HPDE6-E6E7 (cell line): ENCODE measurements around the gene TIAM2.
A peak's percentile ranks its signal among the peaks of the same experiment; 100 is the strongest.
"Not testable (repeated sequence)": the region's sequence is repeated elsewhere in the genome, so short reads cannot be mapped to it uniquely, and the experiment has no call there.

Experiments used
- DNase-seq: peaks from one replicate; pipeline ENCODE4 v3.0.0; 2011; ENCODE audit warnings: missing footprints; ENCODE audit errors: extremely low spot score

The TIAM2 gene

DNA sequence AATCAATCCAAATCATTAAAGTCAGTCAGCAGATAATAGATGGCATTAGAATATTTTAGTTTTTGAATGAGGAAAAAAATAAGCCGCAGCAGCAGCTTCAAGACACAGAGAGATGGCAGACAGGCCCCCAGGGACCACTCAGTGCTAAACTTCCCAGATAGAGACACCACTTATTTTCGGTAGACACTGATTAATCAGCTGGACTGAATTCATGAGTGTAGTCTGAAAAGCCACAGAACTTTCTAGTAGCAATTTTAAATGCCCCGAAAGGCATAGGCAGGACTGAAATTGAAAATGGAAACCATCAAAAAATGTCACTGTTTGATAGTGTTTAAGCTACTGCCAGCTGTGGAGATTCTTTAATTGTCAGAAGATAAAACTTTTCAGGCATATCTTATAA, 265.6 kb downstream of the TIAM2 start:
- DNase-seq, result no peak

DNA sequence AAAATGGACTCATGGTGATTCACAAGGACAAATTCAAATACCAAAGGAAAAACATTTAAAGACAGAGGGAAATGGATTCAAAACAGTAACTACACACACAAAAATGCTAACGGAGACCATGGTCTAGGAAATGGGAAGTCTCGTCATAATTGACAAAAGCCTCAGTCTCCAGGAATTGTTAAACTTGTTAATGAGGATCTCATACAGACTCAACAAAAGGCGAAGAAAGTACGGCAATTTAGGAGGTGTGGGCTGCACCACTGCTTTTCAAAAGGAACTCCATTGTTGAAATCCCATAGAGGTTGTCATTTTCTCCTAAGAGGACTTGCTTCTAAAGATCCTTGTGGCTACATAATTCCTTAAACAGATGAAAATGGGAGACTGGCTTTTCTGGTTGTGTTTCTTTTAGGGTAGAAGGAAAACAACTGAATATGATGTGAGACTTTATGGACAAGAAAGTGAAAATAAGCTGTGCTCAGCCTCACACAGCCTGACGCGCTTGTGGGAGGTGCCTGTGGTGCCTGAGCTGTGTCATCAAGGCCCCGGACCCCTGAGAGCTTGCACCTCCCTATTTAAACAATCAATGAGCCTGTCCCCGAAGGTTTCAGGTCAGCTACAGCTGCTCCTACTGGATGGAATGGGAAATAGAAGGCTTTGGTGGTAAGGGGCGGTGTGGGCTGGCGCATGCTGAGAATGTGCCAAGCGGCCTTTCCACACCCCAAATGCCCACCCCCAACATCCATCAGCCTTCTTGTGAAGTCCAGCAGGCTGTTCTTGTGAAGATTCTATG, 266.2 kb downstream of the TIAM2 start:
- DNase-seq, result no peak

DNA sequence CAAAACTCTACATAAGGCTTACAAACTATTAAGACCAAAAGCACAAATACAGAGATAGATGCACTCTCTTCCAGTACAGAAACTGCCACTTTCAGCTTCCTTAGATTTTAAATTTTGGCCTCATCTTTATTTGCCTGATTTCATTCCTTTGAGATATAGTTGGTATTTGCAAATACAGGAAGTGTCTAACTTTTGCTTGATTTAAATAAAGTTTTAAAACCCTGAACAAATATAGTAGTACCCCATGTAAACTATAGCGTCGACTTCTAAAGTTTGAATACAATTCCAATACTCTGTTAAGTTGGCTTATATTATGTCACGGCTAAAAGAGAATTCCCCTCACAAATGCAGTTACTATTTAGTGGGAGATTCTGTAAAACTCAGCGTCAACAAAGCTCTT, 267.5 kb downstream of the TIAM2 start:
- no peak for DNase-seq

DNA sequence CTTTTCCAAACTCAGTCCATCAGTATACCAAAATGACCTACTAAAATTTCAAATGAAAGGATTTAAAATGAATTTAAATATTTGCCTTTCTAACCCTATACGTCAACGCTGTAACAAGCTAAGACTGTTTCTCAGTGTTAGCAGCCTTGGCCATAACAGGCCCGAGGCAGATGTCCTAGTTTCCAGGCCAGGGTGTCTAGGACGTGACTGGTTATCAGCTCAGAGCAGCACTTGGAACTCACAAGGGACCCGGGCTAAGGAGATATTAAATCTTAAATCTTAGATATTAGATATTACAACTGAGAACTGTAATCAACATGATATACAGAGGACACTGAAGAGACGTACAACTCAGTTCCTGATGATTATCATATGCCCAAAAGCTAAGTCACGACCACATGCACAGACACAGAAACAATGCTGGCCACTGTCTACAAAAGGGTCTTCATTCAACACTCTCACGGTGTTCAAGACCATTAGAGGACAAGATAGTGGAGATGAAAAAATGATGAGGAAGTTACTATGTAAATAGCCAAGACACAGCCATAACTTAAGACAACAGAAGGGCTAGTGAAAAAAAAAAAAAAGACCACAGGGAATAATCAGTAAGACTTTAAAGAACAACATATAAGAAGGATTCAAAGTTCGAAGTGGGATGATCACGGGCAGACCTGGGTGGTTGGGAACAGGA, 268.4 kb downstream of the TIAM2 start, which contains the start of gene CLDN20:
Gene CLDN20 (plus strand): TSS at position 641 of the 691 bp plus-strand sequence. CDS start 11,707 bp downstream, outside the sequence.
- DNase-seq, result no peak

DNA sequence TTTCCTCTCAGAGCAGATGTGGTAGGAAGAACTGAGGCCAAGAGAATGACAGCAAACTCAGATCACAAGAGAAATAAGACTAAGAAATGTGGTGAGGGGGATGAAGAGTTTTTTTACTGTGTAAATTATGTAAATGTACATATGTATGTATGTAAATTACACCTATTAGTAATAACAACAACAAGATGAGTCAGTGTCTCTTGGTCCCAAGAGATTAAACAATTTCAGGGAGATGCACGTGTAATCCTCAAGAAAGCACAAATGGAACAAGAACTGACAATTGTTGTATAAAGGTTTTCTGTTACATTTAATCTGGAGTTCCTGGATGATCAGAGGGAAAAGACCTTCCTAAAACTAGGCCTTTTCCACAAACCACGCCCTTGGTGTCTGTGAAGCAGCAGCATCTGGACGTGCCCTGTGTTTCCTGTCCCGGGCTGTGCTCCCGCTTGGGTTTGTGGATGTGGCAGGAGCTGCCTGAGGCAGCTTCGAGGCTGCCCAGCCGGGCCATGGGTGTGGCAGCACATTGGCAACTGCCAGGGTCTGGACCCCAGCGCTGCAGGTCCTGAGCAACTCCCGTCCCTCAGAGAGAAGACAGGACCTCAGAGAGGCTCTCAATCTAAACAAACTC, 269.7 kb downstream of the TIAM2 start:
- no peak for DNase-seq

DNA sequence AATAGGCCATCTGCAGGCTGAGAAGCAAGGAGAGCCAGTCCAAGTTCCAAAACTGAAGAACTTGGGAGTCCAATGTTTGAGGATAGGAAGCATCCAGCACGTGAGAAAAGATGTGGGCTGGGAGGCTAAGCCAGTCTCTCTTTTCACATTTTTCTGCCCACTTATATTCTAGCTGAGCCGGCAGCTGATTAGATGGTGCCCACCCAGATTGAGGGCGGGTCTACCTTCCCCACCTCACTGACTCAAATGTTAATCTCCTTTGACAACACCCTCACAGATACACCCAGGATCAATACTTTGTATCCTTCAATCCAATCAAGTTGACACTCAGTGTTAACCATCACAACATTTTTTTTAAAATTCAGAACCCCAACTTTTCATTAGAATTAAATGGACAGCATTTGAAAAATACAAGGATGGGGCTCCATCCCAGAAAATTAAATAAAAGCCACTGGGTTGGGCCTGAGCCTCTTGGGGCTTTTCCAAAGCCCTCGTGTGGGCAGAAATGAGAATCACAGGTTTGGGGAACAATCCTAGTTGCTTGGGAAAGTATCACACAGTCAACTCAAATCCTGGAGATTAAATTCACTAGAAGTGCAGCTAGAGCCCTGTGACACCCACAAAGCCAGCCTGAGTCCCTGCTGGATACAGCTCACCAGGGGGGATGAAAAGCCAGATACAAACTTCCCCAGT, 270.9 kb downstream of the TIAM2 start:
- DNase-seq, result no peak

DNA sequence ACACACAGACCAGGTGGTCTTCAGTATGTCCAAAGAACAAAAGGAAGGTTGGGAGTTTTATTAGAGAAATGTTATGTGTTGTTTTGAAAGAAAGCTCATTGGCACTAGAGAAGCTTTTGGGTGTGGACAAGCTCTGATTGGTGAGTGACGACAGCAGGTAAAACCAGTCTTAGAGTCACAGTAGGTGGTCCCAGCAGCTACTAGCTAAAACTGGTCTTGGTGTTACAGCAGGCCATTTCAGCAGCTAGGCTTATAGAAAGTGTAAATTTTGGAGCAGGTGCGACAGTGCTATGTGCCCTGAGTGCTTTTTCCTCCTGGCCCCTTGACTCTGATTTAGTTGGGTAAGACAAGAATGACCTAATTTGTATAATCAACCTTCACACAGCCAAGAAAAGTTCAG, 272.3 kb downstream of the TIAM2 start:
- DNase-seq, result no peak

DNA sequence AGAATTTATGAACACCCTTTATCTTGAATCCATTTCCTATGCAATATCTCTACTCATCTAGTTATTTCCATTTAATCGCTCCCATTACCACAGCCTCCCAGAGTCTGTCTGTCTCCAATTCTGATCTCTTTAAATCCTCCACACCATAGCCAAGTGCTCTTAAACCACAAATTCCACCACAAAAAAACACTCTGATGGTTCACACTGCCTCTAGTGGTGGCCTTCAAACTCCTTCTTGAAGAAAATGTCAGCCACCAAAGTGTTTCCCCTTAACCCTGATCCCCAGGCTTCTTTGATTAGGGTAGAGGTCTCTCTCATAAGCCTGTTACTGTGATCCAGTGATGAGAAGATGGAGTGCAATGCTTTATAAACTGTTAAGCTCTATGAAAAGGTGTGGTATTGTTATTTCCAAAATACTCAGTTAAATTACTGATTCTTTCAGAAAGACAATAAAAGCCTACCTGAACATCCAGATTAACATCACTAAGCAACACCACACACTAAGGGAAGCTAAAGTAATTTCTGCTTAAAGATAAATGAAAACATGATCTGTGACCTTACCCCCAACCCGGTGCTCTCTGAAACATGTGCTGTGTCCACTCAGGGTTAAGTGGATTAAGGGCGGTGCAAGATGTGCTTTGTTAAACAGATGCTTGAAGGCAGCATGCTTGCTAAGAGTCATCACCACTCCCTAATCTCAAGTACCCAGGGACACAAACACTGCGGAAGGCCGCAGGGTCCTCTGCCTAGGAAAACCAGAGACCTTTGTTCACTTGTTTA, 273.2 kb downstream of the TIAM2 start:
- DNase-seq, result not testable (repeated sequence)

DNA sequence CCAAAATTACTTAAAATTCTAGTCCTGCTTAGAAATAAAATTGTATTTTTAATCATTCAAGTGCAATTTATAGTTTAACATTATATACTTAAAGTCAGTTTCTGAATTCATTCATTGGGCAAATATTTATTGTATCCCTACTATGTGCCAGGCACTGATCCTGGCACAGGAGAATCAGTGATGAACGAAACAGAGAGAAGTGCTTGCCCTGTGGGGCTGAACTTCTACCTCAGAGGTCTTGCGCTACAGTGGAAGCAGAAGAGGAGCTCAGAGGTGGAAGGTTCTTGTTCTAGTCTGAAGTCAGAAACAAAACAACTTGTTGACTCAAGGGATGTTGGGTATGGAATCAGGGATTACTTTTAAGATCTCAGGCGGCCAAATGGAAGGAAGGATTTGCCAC, 274.6 kb downstream of the TIAM2 start:
- no peak for DNase-seq

DNA sequence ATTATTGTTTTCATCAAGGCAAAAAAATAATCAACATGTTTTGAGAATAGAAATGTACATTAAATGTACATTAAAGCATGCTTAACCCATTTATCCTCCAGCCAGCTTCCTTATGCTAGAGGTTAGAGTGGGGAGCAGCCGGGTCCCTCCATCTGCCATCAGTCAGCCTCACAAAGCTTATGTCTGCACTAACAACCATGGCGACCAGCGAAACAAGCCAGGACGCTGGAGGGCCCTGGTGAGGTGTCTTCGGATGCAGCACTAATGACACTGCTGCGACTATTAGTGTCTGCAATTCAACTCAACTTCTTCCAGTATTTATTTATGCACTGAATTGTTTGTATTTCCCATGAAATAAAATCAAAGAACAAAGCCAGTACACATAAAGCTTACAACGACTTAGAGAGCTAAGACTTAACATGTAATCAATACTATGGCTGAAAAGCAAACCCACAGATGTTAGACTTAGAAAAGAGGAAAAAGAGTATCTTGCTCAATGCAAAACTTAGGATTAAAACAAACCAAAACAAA, 275.5 kb downstream of the TIAM2 start:
- DNase-seq, result no peak

DNA sequence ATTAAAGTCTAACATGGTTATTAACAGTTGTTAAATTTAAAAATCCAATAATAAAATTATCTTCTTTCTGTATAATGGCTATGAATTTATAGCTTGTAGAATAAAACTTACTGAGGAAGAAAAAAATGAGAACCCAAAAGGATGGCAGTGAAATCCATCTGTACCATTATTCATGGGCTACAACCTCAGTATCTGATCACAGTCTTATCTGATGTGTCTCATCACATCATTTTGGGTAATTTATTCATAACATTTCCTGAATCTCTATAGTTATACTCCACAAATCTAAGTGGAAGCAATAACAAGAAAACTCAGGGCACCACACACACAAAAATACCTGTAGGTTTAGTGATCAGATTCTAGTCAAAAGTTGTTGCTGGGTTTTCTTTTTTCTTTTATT, 276.0 kb downstream of the TIAM2 start:
- no peak for DNase-seq

DNA sequence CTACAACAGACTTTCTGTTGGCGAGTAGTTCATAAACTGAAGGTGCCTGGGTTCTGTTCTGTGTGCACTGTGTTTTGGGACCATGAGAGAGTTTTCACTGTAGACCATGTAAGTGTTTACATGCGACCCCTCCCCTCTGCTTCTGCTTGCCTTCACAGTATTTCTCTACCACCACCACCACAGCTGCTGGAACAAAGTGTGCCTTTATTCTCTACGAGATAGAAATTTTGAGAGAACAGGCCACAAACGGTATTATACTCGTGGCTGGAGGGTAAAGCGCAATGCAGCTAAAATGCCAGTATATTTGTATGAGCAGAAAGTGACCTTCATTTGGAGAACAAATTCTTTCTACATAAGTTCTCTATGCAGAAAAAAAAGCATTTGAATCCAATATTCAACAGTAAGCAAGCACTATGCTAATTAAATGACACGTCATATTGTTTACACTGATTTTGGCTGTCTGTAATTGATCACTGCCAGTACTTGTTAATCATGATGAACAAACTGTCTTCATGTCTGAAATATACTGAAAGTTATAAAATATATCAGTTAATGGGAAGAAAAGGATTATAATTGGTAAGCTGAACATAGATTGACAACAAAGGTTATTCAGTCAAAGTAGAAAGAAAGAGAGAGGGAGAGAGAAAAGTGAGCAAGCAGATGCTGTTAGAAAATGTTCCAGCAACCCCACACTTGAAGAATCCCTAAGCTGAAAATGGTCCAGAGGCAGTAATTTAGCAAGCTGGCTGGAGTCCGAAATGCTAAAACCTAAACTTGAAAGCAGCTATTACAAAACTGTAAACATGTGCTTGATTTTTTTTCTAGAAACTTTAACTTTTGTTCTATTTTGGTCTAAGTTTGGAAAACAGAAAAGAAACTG, 277.5 kb downstream of the TIAM2 start:
- no peak for DNase-seq

DNA sequence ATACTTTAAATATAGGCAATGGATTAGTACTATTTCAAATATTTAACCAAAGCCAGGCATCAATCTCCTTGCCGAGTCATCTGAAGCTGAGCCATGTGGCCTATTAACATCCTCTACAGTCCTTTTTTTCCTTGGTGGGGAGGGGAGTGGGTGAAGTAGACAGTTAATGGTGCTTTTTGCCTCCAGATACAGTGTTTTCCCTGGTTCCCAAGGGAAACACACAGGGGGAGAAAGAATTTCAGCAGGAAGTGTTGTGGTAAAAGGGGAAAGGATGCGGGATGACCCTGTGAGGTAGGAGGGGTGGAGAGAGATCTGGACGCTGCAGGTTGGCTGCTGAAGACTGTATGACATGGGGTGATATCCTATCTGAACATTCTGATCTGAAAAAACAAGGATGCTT, 278.3 kb downstream of the TIAM2 start:
- no peak for DNase-seq

DNA sequence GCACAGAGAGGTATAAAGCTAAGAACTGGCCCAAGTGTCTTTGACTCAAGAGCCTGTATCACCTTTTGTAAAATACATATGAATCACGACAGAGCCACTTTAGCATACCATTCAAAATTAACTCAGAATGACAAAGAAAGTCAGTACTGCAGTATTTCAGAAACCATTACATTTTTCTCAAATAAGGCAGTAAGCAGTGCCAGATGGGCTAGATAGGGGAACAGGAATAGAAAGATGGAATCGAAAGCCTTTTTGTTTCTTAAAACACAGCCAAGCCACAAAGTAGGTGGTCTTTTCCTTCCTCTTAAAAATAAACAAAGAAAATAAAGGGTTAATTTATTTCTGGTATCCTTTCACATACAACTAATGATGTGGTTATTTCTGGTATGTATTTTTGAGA, 279.0 kb downstream of the TIAM2 start:
- no peak for DNase-seq

DNA sequence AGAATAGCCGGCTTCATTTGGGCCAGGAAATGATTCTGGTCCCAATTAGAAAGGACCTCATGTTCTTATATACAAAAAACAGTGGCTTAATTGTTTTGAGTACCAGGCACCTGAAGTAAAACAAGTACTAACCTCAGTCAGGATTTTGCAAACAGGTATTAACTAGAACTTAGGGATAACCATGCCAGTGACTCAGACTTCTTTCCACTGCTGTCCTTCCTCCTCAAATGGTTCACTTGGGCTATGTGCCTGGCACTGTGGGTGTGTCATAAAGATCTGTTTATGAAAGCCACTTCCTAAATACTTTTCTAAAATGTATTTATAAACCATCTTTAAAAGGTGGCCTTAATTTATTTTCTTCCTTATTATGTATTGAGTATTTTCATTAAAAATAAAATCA, 279.4 kb downstream of the TIAM2 start:
- DNase-seq, result peak; percentile 22

DNA sequence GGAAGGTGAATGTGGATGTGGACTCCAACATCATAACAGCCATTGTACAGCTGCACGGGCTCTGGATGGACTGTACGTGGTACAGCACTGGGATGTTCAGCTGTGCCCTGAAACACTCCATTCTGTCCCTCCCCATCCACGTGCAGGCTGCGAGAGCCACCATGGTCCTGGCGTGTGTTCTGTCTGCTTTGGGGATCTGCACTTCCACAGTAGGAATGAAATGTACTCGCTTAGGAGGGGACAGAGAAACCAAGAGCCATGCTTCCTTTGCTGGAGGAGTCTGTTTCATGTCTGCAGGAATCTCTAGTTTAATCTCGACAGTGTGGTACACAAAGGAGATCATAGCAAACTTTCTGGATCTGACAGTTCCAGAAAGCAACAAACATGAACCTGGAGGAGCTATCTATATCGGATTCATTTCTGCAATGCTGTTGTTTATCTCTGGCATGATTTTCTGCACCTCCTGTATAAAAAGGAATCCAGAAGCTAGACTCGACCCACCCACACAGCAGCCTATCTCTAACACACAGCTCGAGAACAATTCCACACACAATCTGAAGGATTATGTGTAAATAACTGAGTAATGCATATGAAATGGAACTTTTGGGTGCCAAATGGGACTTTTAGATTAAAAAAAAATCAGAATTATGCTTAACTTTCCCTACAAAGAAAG, 280.8 kb downstream of the TIAM2 start:
- no peak for DNase-seq

DNA sequence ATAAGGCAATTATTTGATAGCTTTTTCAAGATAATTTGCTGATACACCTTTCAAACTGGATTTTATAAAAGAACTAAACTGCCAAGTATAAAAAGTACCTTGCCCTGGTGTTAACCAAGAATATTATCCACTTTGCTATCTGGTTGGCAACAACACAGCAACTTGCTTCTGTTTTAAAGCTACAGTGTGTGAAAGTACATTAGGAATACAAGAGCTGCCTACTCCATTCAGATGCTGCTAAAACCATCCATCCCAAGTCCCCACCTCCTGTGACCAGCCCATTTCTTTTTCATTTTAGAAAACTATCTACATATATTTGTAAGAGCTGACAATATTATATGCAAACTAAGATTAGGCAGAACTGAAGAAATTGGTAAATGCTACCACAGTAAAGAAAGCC, 281.5 kb downstream of the TIAM2 start:
- no peak for DNase-seq

DNA sequence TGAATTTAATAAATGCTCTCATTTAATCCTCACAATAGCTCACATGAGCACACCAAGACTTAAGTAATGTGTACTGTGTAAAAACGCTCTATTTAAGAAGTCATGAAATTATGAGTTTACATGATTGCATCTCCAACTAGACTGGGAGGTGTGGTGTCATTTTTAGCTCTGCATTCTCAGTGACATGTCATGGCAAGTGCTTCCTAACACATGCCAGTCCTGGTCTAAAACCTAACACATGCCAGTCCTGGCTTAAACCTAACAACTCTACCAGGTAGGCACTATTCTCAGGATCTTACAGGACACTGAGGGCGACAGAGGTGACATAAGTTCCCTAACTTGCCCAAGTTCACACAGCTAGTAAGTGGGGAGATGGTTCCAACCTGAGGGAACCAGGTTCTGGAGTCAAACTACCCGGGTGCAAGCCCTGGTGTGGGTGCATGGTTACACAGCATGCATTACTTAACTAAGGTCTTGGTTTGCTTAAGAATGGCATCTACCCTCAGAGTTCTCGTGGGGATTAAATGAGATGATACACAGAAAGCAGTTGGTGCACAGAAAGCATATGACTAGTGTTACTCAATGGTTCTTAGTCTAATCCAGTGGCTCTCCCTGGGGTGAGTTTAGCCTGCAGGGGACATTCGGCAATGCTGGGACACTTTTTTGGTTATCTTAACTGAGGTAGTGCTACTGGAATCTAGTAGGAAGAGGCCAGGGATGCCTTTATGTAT, 283.4 kb downstream of the TIAM2 start:
- no peak for DNase-seq

DNA sequence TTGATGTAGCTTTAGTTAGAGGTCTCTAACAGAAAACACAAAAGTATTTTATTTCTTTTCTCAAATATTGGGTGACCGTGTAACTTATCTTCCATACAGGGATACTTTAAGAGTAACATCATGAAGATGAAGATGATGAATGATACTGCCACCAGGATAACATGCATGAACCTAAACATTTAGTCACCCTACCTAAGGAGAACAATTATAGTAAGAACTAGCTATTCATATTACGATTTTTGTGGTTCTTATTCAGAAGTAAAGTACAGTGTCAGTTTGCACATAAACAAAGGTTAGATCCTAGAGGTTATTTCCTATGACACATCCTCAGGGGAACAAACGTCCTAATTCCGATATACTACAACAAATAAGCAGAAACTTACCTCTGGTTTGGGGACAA, 289.7 kb downstream of the TIAM2 start:
- DNase-seq, result no peak
